ENCODE data around the gene PTGIR. TPM values are rescaled to one million over a fixed set of nuclear protein-coding genes. Genes with fewer than 3 reads are reported as not detected.

PTGIR gene
- polyA plus RNA-seq, 2 of the 4 experiments (the other 2 are of a cell fraction): 0.06 TPM; not detected in 1

- Histone ChIP-seq H3K4me1 (peaks cover 14% of the 10 kb centered on the region), H3K4me2 (no peak overlapping the region), H3K4me3 (no peak overlapping the region), H3K9me3 (peaks cover 12% of the 10 kb centered on the region), H3K27ac (no peak overlapping the region)
- DNase-seq (ENCODE audit: low read depth in 1 of 2, low spot score in 1 of 2) (no peak), ATAC-seq (no peak), FAIRE-seq (no peak)
- ChIA-PET CTCF (interaction anchor here (0.8 to 34.1 kb wide), 9 partner anchors 9 to 159 kb away, joined by 3 to 737 read pairs (median 3); partner anchors contain the start of genes DACT3, GNG8 and PTGIR), POLR2A (no interaction called here)
- WGBS (ENCODE audit: missing lambda C conversion rate): 91% methylated on average over 4 of the region's 4 CpGs
- TF ChIP-seq FOSL2 (IDR thresholded peaks at IDR 0.05): no peak
- no peak for TF ChIP-seq FOSL2 (CRISPR knock-in tag; IDR thresholded peaks at IDR 0.05)
- no peak for TF ChIP-seq JUNB (IDR thresholded peaks at IDR 0.05)
- TF ChIP-seq MYC (IDR thresholded peaks at IDR 0.05; ENCODE audit: borderline replicate concordance, low read length): no peak
- no peak for TF ChIP-seq ZSCAN20 (CRISPR knock-in tag; IDR thresholded peaks at IDR 0.05)
- no peak for TF ChIP-seq NPAS2 (CRISPR knock-in tag; IDR thresholded peaks at IDR 0.05; ENCODE audit: borderline replicate concordance)
- no peak for TF ChIP-seq RARB (CRISPR knock-in tag; IDR thresholded peaks at IDR 0.05)
- TF ChIP-seq EP300 (IDR thresholded peaks at IDR 0.05): no peak
- no peak for TF ChIP-seq FOXS1 (CRISPR knock-in tag; IDR thresholded peaks at IDR 0.05)
- TF ChIP-seq NR3C1 (IDR thresholded peaks at IDR 0.05): no peak
- TF ChIP-seq HDAC2 (IDR thresholded peaks at IDR 0.05): no peak
- TF ChIP-seq KDM1A (IDR thresholded peaks at IDR 0.05; ENCODE audit: low read depth): no peak
- no peak for TF ChIP-seq CBX2 (IDR thresholded peaks at IDR 0.05; ENCODE audit: borderline replicate concordance, low read depth)
Measured at GRCh38 chr19:46598372-46598917, 26.4 kb downstream of the PTGIR start.

- Histone ChIP-seq H3K4me1 (0 out of 3 replicates have a peak, but pooled peaks cover 3% of the 10 kb centered on the region), H3K9me3 (peaks cover 12% of the 10 kb centered on the region), H3K4me3 (no peak overlapping the region), H3K4me2 (no peak overlapping the region), H3K27ac (no peak overlapping the region)
- CTCF ChIA-PET: interaction anchor here (0.6 to 34.1 kb wide), 6 partner anchors 28 to 108 kb away, joined by 3 to 737 read pairs (median 4); partner anchors contain the start of genes GNG8 and PTGIR
- ATAC-seq (no peak), DNase-seq (ENCODE audit: low read depth in 1 of 2, low spot score in 1 of 2) (no peak), FAIRE-seq (no peak)
- TF ChIP-seq TFCP2L1 (CRISPR knock-in tag; IDR thresholded peaks at IDR 0.05) (no peak), ATOH8 (CRISPR knock-in tag; IDR thresholded peaks at IDR 0.05; ENCODE audit: low read depth) (no peak), JUN (IDR thresholded peaks at IDR 0.05) (no peak), BHLHE40 (IDR thresholded peaks at IDR 0.05; ENCODE audit: low read depth, low read length) (no peak), NPAS2 (CRISPR knock-in tag; IDR thresholded peaks at IDR 0.05; ENCODE audit: borderline replicate concordance) (no peak)
- POLR2A ChIA-PET: no interaction called here
- 63% methylated on average over 6 of the region's 6 CpGs for WGBS (ENCODE audit: missing lambda C conversion rate)
Measured at GRCh38 chr19:46596008-46596407, 28.9 kb downstream of the PTGIR start.

GRCh38 chr19:46591870-46592269 is 33.0 kb downstream of the PTGIR start:
- FAIRE-seq (no peak), DNase-seq (ENCODE audit: low read depth in 1 of 2, low spot score in 1 of 2) (no peak), ATAC-seq (no peak)
- Histone ChIP-seq H3K4me3 (no peak overlapping the region), H3K4me2 (no peak overlapping the region), H3K9me3 (no peaks in the 10 kb centered on the region), H3K4me1 (no peaks in the 10 kb centered on the region), H3K27ac (no peak overlapping the region)
- ChIA-PET POLR2A (interaction anchor here (1.8 kb wide), 1 partner anchor 9 kb away, joined by 11 read pairs; the partner anchor contains the start of gene CALM3), CTCF (interaction anchor here (0.7 to 34.1 kb wide), 2 partner anchors 25 to 32 kb away, joined by 3 to 737 read pairs; partner anchors contain the start of genes GNG8 and PTGIR)
- TF ChIP-seq JUNB (IDR thresholded peaks at IDR 0.05) (no peak), HES2 (IDR thresholded peaks at IDR 0.05) (no peak), ZSCAN20 (CRISPR knock-in tag; IDR thresholded peaks at IDR 0.05) (no peak), CTCF (IDR thresholded peaks at IDR 0.05) (no peak), MAZ (IDR thresholded peaks at IDR 0.05; ENCODE audit: borderline replicate concordance, low read depth, low read length) (no peak), BHLHE40 (IDR thresholded peaks at IDR 0.05; ENCODE audit: low read depth, low read length) (no peak), CBX2 (IDR thresholded peaks at IDR 0.05; ENCODE audit: borderline replicate concordance, low read depth) (no peak), RNF2 (IDR thresholded peaks at IDR 0.05; ENCODE audit: borderline replicate concordance, low read depth) (no peak), MAFK (IDR thresholded peaks at IDR 0.05; ENCODE audit: partially characterized antibody) (no peak), KDM5A (IDR thresholded peaks at IDR 0.05) (no peak), SMC3 (IDR thresholded peaks at IDR 0.05) (no peak), E2F6 (IDR thresholded peaks at IDR 0.05; ENCODE audit: borderline replicate concordance, low read depth) (no peak), KDM1A (IDR thresholded peaks at IDR 0.05; ENCODE audit: low read depth) (no peak), CHD2 (IDR thresholded peaks at IDR 0.05; ENCODE audit: low read length, partially characterized antibody) (no peak), ZFP36 (IDR thresholded peaks at IDR 0.05; ENCODE audit: borderline replicate concordance, partially characterized antibody) (no peak)
- WGBS (ENCODE audit: missing lambda C conversion rate): 89% methylated on average over 3 of the region's 3 CpGs

Data from A549 (cell line).